H1 (cell line): ENCODE measurements around the gene ATF7. TPM values are rescaled to one million over a fixed set of nuclear protein-coding genes. Genes with fewer than 3 reads are reported as not detected.

ENCODE experiments used
- CTCF ChIA-PET: fragments of 300-600 bp; sonication (Branson Sonifier 250); formaldehyde crosslinking; loops from one replicate; lab custom pipeline; 2021; ENCODE audit not compliant: partially characterized antibody; lab: Charles Lee
- POLR2A ChIA-PET: fragments of 300-600 bp; sonication (Branson Sonifier 250); formaldehyde crosslinking; loops from one replicate; lab custom pipeline; 2021; ENCODE audit warnings: inconsistent platforms; ENCODE audit not compliant: partially characterized antibody; lab: Charles Lee
- DNase-seq, 2 experiments: peaks; one replicate each; pipeline versions ENCODE4 v3.0.0 to v3.0.0-alpha.2; 2010 to 2022; ENCODE audit warnings: low spot score in 2 of 2, low read depth in 1 of 2, mixed read lengths in 1 of 2
- FAIRE-seq: peaks from 2 replicates; lab custom pipeline; 2011; peaks lifted over from hg19 to GRCh38; lab: Jason Lieb, UNC
- H2AFZ ChIP-seq: 2 replicates; pipeline ENCODE4 v1.8.1; 2012; ENCODE audit warnings: low read length, inconsistent platforms
- H2AK5ac ChIP-seq: 2 replicates; pipeline ENCODE4 v1.6.1; 2013; ENCODE audit warnings: low read depth, low read length
- H2BK120ac ChIP-seq: replicated peaks from 2 replicates; pipeline ENCODE3; 2013; ENCODE audit warnings: low read depth, low read length, inconsistent platforms
- H2BK12ac ChIP-seq: 2 replicates; pipeline ENCODE4 v1.6.1; 2013; ENCODE audit warnings: low read depth, low read length
- H2BK15ac ChIP-seq: 2 replicates; pipeline ENCODE4 v1.6.1; 2013; ENCODE audit warnings: low read length
- H2BK20ac ChIP-seq: 2 replicates; pipeline ENCODE4 v1.6.1; 2013; ENCODE audit warnings: low read length
- H2BK5ac ChIP-seq: 2 replicates; pipeline ENCODE4 v1.6.1; 2013; ENCODE audit warnings: low read depth, low read length
- H3K14ac ChIP-seq: 2 replicates; pipeline ENCODE4 v1.6.1; 2013; ENCODE audit warnings: inconsistent platforms; ENCODE audit not compliant: insufficient read length
- H3K18ac ChIP-seq: 2 replicates; pipeline ENCODE4 v1.6.1; 2013; ENCODE audit warnings: low read length; ENCODE audit errors: extremely low read depth
- H3K23ac ChIP-seq: 2 replicates; pipeline ENCODE4 v1.6.1; 2013; ENCODE audit warnings: inconsistent platforms; ENCODE audit not compliant: insufficient read length
- H3K23me2 ChIP-seq: 2 replicates; pipeline ENCODE4 v1.6.1; 2013; ENCODE audit warnings: low read depth, low read length
- H3K27ac ChIP-seq: 2 replicates; pipeline ENCODE4 v1.6.1; 2011; ENCODE audit warnings: low read depth, low read length, inconsistent platforms
- H3K27me3 ChIP-seq, 4 experiments: replicated peaks in 1 of 4; 1 replicate in 1 of 4; 2 replicates in 3 of 4; pipeline versions ENCODE4 v1.6.1 to v1.8.1; 2011 to 2013; ENCODE audit warnings: low read length in 3 of 4, mild to moderate bottlenecking in 3 of 4, inconsistent platforms in 2 of 4, mixed read lengths in 2 of 4, moderate library complexity in 1 of 4; ENCODE audit not compliant: control insufficient read depth in 3 of 4, insufficient read depth in 3 of 4; ENCODE audit errors: extremely low read depth in 1 of 4
- H3K36me3 ChIP-seq, 4 experiments: 2 replicates each; pipeline versions ENCODE4 v1.6.1 to v1.8.1; 2011 to 2013; ENCODE audit warnings: mild to moderate bottlenecking in 4 of 4, low read length in 3 of 4, moderate library complexity in 2 of 4, control low read depth in 1 of 4, inconsistent platforms in 1 of 4; ENCODE audit not compliant: insufficient read depth in 4 of 4, control insufficient read depth in 2 of 4
- H3K4ac ChIP-seq: replicated peaks from 2 replicates; pipeline ENCODE3; 2013; ENCODE audit warnings: low read length, low read depth, mixed read lengths, inconsistent platforms; ENCODE audit not compliant: insufficient read length
- H3K4me1 ChIP-seq, 4 experiments: replicated peaks in 1 of 4; 1 replicate in 1 of 4; 2 replicates in 3 of 4; pipeline versions ENCODE4 v1.6.1 to v1.8.1; 2011 to 2013; ENCODE audit warnings: low read length in 3 of 4, inconsistent platforms in 2 of 4, mixed read lengths in 1 of 4; ENCODE audit not compliant: insufficient read depth in 4 of 4, control insufficient read depth in 3 of 4
- H3K4me2 ChIP-seq, 2 experiments: 2 replicates each; pipeline versions ENCODE4 v1.6.1 to v1.8.1; 2011 to 2013; ENCODE audit warnings: low read depth in 2 of 2, low read length in 2 of 2, control low read depth in 1 of 2, inconsistent platforms in 1 of 2, mild to moderate bottlenecking in 1 of 2; ENCODE audit not compliant: insufficient read depth in 1 of 2
- H3K4me3 ChIP-seq, 4 experiments: fragments of 200-600, 300-600 bp in 1 of 4; sonication (generic), shearing (Covaris generic), sonication (Bioruptor Twin) in 1 of 4; 2 replicates each; pipeline versions ENCODE4 v1.5.1 to v1.8.1; 2011 to 2016; ENCODE audit warnings: low read length in 4 of 4, low read depth in 3 of 4, control low read depth in 2 of 4, inconsistent platforms in 2 of 4, mild to moderate bottlenecking in 2 of 4, mixed read lengths in 1 of 4, moderate library complexity in 1 of 4; ENCODE audit not compliant: insufficient read depth in 2 of 4; ENCODE audit errors: extremely low read depth in 1 of 4
- H3K56ac ChIP-seq: replicated peaks from 2 replicates; pipeline ENCODE3; 2013; ENCODE audit warnings: low read depth, mild to moderate bottlenecking, mixed read lengths, low read length, inconsistent platforms; ENCODE audit not compliant: insufficient read length
- H3K79me1 ChIP-seq: 2 replicates; pipeline ENCODE4 v1.6.1; 2013; ENCODE audit warnings: low read depth, low read length, control low read depth
- H3K79me2 ChIP-seq, 2 experiments: 2 replicates each; pipeline versions ENCODE4 v1.6.1 to v1.8.1; 2012 to 2013; ENCODE audit warnings: low read length in 2 of 2, mild to moderate bottlenecking in 2 of 2, inconsistent platforms in 1 of 2; ENCODE audit not compliant: insufficient read depth in 2 of 2, control insufficient read depth in 1 of 2
- H3K9ac ChIP-seq, 4 experiments: replicated peaks in 1 of 4; 1 replicate in 1 of 4; 2 replicates in 3 of 4; pipeline versions ENCODE4 v1.6.1 to v1.8.1; 2011 to 2013; ENCODE audit warnings: low read depth in 3 of 4, low read length in 3 of 4, control low read depth in 2 of 4, mild to moderate bottlenecking in 2 of 4, moderate library complexity in 2 of 4, inconsistent platforms in 1 of 4; ENCODE audit errors: extremely low read depth in 1 of 4
- H3K9me3 ChIP-seq, 2 experiments: 2 replicates each; pipeline versions ENCODE4 v1.6.1 to v1.8.1; 2012 to 2013; ENCODE audit warnings: mild to moderate bottlenecking in 2 of 2, moderate library complexity in 2 of 2, control low read depth in 1 of 2, inconsistent platforms in 1 of 2, low read depth in 1 of 2, low read length in 1 of 2, mixed read lengths in 1 of 2; ENCODE audit not compliant: insufficient read depth in 2 of 2
- H4K20me1 ChIP-seq, 2 experiments: replicated peaks in 1 of 2; 2 replicates each; pipeline versions ENCODE3 to v1.8.1; 2011 to 2013; ENCODE audit warnings: inconsistent platforms in 2 of 2, low read length in 2 of 2, mild to moderate bottlenecking in 1 of 2; ENCODE audit not compliant: insufficient read depth in 2 of 2, control insufficient read depth in 1 of 2
- H4K5ac ChIP-seq: 2 replicates; pipeline ENCODE4 v1.6.1; 2013; ENCODE audit warnings: low read length, low read depth, mixed read lengths, inconsistent platforms; ENCODE audit not compliant: insufficient read length
- H4K8ac ChIP-seq: 2 replicates; pipeline ENCODE4 v1.8.0; 2013; ENCODE audit warnings: mild to moderate bottlenecking, moderate library complexity, low read length, inconsistent platforms; ENCODE audit not compliant: insufficient read depth; ENCODE audit errors: extremely low read depth
- H4K91ac ChIP-seq: replicated peaks from 2 replicates; pipeline ENCODE3; 2013; ENCODE audit warnings: low read length, mixed read lengths, inconsistent platforms; ENCODE audit not compliant: insufficient read length
- FOSL1 ChIP-seq: IDR thresholded peaks from 2 replicates; pipeline ENCODE4 v1.6.1; 2011; ENCODE audit warnings: mild to moderate bottlenecking, low read depth, low read length, moderate library complexity; ENCODE audit not compliant: insufficient read depth
- WGBS, 2 experiments: shearing (Covaris generic) in 1 of 2; methylation state at CpG; one replicate each; pipeline versions ENCODE4 v1.1.6 to v1.1.7; 2013 to 2015; ENCODE audit warnings: low lambda C conversion rate in 2 of 2, mixed read lengths in 2 of 2, inconsistent platforms in 1 of 2, low coverage in 1 of 2, missing lambda C conversion rate in 1 of 2; ENCODE audit not compliant: insufficient replicate concordance in 2 of 2, insufficient coverage in 1 of 2, insufficient read length in 1 of 2; ENCODE audit errors: extremely low coverage in 1 of 2, missing lambda C conversion rate in 1 of 2; 5-methylcytosine and 5-hydroxymethylcytosine counted together
- polyA plus RNA-seq, 7 experiments: library from polyadenylated mRNA; depleted of rRNA in 3 of 7; stranded (reverse) in 5 of 7; unstranded in 2 of 7; fragments of >200 nt in 5 of 7; fragments of 200-250 nt in 2 of 7; gene quantifications; 1 replicate in 5 of 7; 2 replicates in 1 of 7; 4 replicates in 1 of 7; pipeline versions ENCODE4 v1.2.1 to v1.2.3, GENCODE V29; 2011 to 2013; ENCODE audit warnings: missing spikeins in 2 of 7, mixed read lengths in 2 of 7
- total RNA-seq: library from RNA; stranded (reverse); fragmentation: NEBNext Ultra II Directional; extraction: Animal tissue kit (Norgen Biotek cat#: 25700); gene quantifications from 2 replicates; pipeline ENCODE4 v1.2.1, GENCODE V29; 2021

Gene ATF7
- total and polyA plus RNA-seq, 2 of the 8 experiments (the other 6 are each of a cell fraction or from before 2014, with no cell fraction given) = 10.1 to 16.6 TPM

- Histone ChIP-seq H3K18ac (no peak overlapping the region), H2BK20ac (no peak overlapping the region), H3K23me2 (peaks cover 2% of the 10 kb centered on the region; the same call in 1 of the 2 replicates), H3K9ac (no peak overlapping the region), H3K27me3 (no peaks in the 10 kb centered on the region), H3K4me1 (peaks cover 0 to 7% (median 3%) of the 10 kb centered on the region in 4 experiments; a peak in 4 of 7 replicates), H4K5ac (no peak overlapping the region), H3K79me1 (peaks cover 3% of the 10 kb centered on the region; the same call in 1 of the 2 replicates), H3K56ac (no peak overlapping the region), H2AFZ (no peak overlapping the region), H2BK15ac (no peak overlapping the region), H4K20me1 (no peaks in the 10 kb centered on the region), H3K4ac (no peak overlapping the region), H3K9me3 (no peaks in the 10 kb centered on the region), H2BK120ac (no peak overlapping the region), H2AK5ac (no peak overlapping the region), H3K4me3 (peak overlapping the region in 1 of 4 experiments; percentile 78; a peak in 1 of 8 replicates), H4K91ac (no peak overlapping the region), H3K36me3 (no peaks in the 10 kb centered on the region), H3K27ac (no peak overlapping the region), H3K23ac (no peak overlapping the region), H3K4me2 (peak overlapping the region in 1 of 2 experiments; percentile 97; a peak in 1 of 4 replicates), H3K14ac (no peak overlapping the region), H2BK12ac (no peak overlapping the region), H4K8ac (no peak overlapping the region), H3K79me2 (peaks cover 0 to 36% of the 10 kb centered on the region in 2 experiments; a peak in 2 of 4 replicates), H2BK5ac (no peak overlapping the region)
- 94% methylated on average over 3 of the region's 3 CpGs; no CpG with 5 or more reads in 1 of the 2 experiments for WGBS, 2 experiments
- DNase-seq = no peak
- FAIRE-seq = no peak
- no peak for TF ChIP-seq FOSL1
- POLR2A ChIA-PET = interaction anchor here (1.2 to 10.4 kb wide), 4 partner anchors 9 to 103 kb away, joined by 3 to 53 read pairs (median 4); partner anchors contain the start of genes ATP5MC2 and CALCOCO1
- CTCF ChIA-PET = interaction anchor here (1.0 to 1.9 kb wide), 4 partner anchors 12 to 119 kb away, joined by 4 to 7 read pairs (median 4); no protein-coding TSS in a partner anchor
Observed at GRCh38 chr12:53624458-53624857, 1.7 kb downstream of the ATF7 start.
